HepG2 (cell line): Measurements from ENCODE around the gene DRAP1. TPM values are rescaled to one million over a fixed set of nuclear protein-coding genes. Genes with fewer than 3 reads are reported as not detected.

Experiments used
- KDM1A ChIP-seq: IDR thresholded peaks from 2 replicates; pipeline ENCODE4 v1.6.1; 2016; ENCODE audit warnings: missing compliant biosample characterization
- MAF1 ChIP-seq: sonication (generic); formaldehyde crosslinking; IDR thresholded peaks from 2 replicates; pipeline ENCODE4 v1.5.0; 2020; ENCODE audit warnings: missing genetic modification reagents, borderline replicate concordance
- MEIS2 ChIP-seq: sonication (generic); formaldehyde crosslinking; IDR thresholded peaks from 2 replicates; pipeline ENCODE4 v1.9.0; 2021; ENCODE audit warnings: mild to moderate bottlenecking, missing genetic modification reagents
- NFYB ChIP-seq: sonication (generic); formaldehyde crosslinking; IDR thresholded peaks from 2 replicates; pipeline ENCODE4 v1.4.0; 2020; ENCODE audit warnings: missing genetic modification reagents
- PLRG1 ChIP-seq: fragments of 450-650 bp; conservative IDR thresholded peaks from 2 replicates; pipeline ENCODE4 v1.6.1; 2016
- RNF2 ChIP-seq: fragments of 450-650 bp; conservative IDR thresholded peaks from 2 replicates; pipeline ENCODE4 v1.6.1; 2016; ENCODE audit warnings: low read depth
- TAF1 ChIP-seq: sonication (generic); formaldehyde crosslinking; IDR thresholded peaks from 2 replicates; pipeline ENCODE4 v1.4.0; 2020; ENCODE audit warnings: missing genetic modification reagents
- TBX2 ChIP-seq: sonication (generic); formaldehyde crosslinking; IDR thresholded peaks from 2 replicates; pipeline ENCODE4 v1.5.0; 2020; ENCODE audit warnings: missing genetic modification reagents, mild to moderate bottlenecking, borderline replicate concordance
- ZBTB8A ChIP-seq: sonication (generic); formaldehyde crosslinking; IDR thresholded peaks from 2 replicates; pipeline ENCODE4 v1.4.0; 2020; ENCODE audit warnings: mild to moderate bottlenecking, low read depth, missing genetic modification reagents, borderline replicate concordance
- ZNF160 ChIP-seq: sonication (generic); formaldehyde crosslinking; IDR thresholded peaks from 2 replicates; pipeline ENCODE4 v1.8.0; 2022; ENCODE audit warnings: mild to moderate bottlenecking, inconsistent platforms, missing genetic modification reagents
- ZNF234 ChIP-seq: sonication (generic); formaldehyde crosslinking; conservative IDR thresholded peaks from 2 replicates; pipeline ENCODE4 v1.5.1; 2020; ENCODE audit warnings: mild to moderate bottlenecking, missing genetic modification reagents
- ZNF260 ChIP-seq: sonication (generic); formaldehyde crosslinking; IDR thresholded peaks from 2 replicates; pipeline ENCODE4 v1.4.0; 2020; ENCODE audit warnings: missing genetic modification reagents, low read depth, mild to moderate bottlenecking, borderline replicate concordance
- ZNF468 ChIP-seq: sonication (generic); formaldehyde crosslinking; IDR thresholded peaks from 2 replicates; pipeline ENCODE4 v1.8.0; 2022; ENCODE audit warnings: mild to moderate bottlenecking, moderate library complexity, missing genetic modification reagents
- ZNF549 ChIP-seq: sonication (generic); formaldehyde crosslinking; IDR thresholded peaks from 2 replicates; pipeline ENCODE4 v1.5.0; 2020; ENCODE audit warnings: missing genetic modification reagents
- ZNF660 ChIP-seq: sonication (generic); formaldehyde crosslinking; IDR thresholded peaks from 2 replicates; pipeline ENCODE4 v1.5.1; 2020; ENCODE audit warnings: mild to moderate bottlenecking, low read depth, missing genetic modification reagents, borderline replicate concordance
- ZNF781 ChIP-seq: sonication (generic); formaldehyde crosslinking; IDR thresholded peaks from 2 replicates; pipeline ENCODE4 v1.5.1; 2020; ENCODE audit warnings: borderline replicate concordance, mild to moderate bottlenecking, missing genetic modification reagents; ENCODE audit errors: not compliant biosample characterization
- ZZZ3 ChIP-seq: sonication (generic); formaldehyde crosslinking; IDR thresholded peaks from 2 replicates; pipeline ENCODE4 v1.4.0; 2020; ENCODE audit warnings: missing genetic modification reagents, mild to moderate bottlenecking, borderline replicate concordance
- polyA plus RNA-seq, 8 experiments: library from polyadenylated mRNA; depleted of rRNA in 3 of 8; stranded (reverse) in 7 of 8; unstranded in 1 of 8; fragments of >200 nt; fragmentation: Illumina TruSeq in 4 of 8; extraction: Trizol in 4 of 8; gene quantifications; 2 replicates each; pipeline versions ENCODE4 v1.2.1 to v1.2.3, GENCODE V29; 2011 to 2016; ENCODE audit warnings: low read depth in 4 of 8, missing spikeins in 1 of 8, mixed read lengths in 1 of 8; ENCODE audit not compliant: insufficient read depth in 1 of 8
- total RNA-seq, 5 experiments: library from RNA; depleted of rRNA; stranded (reverse); fragments of >200 nt; fragmentation: Illumina TruSeq; extraction: Trizol; gene quantifications; 2 replicates each; pipeline ENCODE4 v1.2.3, GENCODE V29; 2016; ENCODE audit warnings: low read depth in 1 of 5
- TF ChIP-seq, protein P1 (sequence below): sonication (generic); formaldehyde crosslinking; IDR thresholded peaks from 2 replicates; pipeline ENCODE4 v1.8.0; 2022; ENCODE audit warnings: mild to moderate bottlenecking, missing genetic modification reagents, moderate library complexity
- TF ChIP-seq, protein P2 (sequence below): sonication (generic); formaldehyde crosslinking; IDR thresholded peaks from 2 replicates; pipeline ENCODE4 v1.9.0; 2021; ENCODE audit warnings: missing genetic modification reagents, mild to moderate bottlenecking, borderline replicate concordance
- TF ChIP-seq, protein P3 (sequence below): sonication (generic); formaldehyde crosslinking; IDR thresholded peaks from 2 replicates; pipeline ENCODE4 v1.8.1; 2022; ENCODE audit warnings: low read depth, mild to moderate bottlenecking, missing genetic modification reagents

The DRAP1 gene
- total and polyA plus RNA-seq, 2 of the 13 experiments (the other 11 are each of a cell fraction or from before 2014, with no cell fraction given), result 46.8 to 52.3 TPM

DNA sequence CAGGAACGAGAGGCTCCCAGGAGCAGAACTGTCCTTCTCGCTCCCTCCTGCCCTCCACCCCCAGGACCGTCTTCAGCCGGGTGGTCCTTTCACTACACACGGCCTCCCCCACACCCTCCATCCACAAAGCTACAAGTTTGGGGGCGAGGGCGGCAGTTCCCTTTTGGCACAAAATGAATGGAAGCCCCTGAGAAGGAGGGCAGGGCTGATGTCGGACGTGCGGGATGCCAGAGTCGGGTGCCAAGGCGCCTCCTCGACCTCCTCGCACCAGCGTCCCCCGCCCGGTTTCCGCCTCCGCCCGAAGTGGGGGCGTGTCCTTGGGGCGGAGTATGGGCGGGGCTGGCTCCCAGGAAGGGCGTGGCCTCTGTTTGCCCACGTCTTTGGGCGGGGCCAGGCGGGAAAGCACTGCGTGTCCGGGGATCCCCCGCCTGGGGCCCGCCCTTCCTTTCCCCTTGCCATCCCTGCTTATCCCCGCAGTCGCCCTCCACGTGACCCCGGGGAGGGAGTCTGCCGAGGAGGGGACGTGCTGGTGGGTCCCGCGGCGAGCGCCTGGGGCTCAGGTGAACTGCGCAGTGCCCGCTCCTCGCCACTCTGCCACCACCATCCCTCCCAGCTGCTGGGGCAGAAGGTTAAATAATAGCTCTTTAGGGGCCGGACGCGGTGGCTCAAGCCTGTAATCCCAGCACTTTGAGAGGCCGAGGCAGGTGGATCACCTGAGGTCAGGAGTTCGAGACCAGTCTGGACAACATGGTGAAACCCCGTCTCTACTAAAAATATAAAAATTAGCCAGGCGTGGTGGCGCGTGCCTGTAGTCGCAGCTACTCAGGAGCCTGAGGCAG is 45.7 kb upstream of the DRAP1 start (continued):
- TF ChIP-seq, protein P1, sequence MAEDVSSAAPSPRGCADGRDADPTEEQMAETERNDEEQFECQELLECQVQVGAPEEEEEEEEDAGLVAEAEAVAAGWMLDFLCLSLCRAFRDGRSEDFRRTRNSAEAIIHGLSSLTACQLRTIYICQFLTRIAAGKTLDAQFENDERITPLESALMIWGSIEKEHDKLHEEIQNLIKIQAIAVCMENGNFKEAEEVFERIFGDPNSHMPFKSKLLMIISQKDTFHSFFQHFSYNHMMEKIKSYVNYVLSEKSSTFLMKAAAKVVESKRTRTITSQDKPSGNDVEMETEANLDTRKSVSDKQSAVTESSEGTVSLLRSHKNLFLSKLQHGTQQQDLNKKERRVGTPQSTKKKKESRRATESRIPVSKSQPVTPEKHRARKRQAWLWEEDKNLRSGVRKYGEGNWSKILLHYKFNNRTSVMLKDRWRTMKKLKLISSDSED (CRISPR knock-in tag), result no peak
- TF ChIP-seq PLRG1 (no peak), ZNF160 (CRISPR knock-in tag) (no peak), NFYB (CRISPR knock-in tag) (no peak), ZBTB8A (CRISPR knock-in tag) (no peak), MEIS2 (CRISPR knock-in tag) (no peak; the same call in 1 of the 2 replicates), KDM1A (CRISPR knock-in tag) (peak; percentile 21; the same call in 1 of the 2 replicates), ZNF234 (CRISPR knock-in tag) (no peak), ZZZ3 (no peak), ZNF468 (CRISPR knock-in tag) (no peak), ZNF549 (CRISPR knock-in tag) (no peak), RNF2 (no peak), ZNF660 (CRISPR knock-in tag) (no peak), ZNF781 (CRISPR knock-in tag) (no peak), TAF1 (peak; percentile 42; the same call in 1 of the 2 replicates), MAF1 (CRISPR knock-in tag) (no peak), ZNF260 (no peak), TBX2 (CRISPR knock-in tag) (peak; percentile 74)
- TF ChIP-seq, protein P2, sequence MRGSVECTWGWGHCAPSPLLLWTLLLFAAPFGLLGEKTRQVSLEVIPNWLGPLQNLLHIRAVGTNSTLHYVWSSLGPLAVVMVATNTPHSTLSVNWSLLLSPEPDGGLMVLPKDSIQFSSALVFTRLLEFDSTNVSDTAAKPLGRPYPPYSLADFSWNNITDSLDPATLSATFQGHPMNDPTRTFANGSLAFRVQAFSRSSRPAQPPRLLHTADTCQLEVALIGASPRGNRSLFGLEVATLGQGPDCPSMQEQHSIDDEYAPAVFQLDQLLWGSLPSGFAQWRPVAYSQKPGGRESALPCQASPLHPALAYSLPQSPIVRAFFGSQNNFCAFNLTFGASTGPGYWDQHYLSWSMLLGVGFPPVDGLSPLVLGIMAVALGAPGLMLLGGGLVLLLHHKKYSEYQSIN (CRISPR knock-in tag), result no peak
- TF ChIP-seq, protein P3, sequence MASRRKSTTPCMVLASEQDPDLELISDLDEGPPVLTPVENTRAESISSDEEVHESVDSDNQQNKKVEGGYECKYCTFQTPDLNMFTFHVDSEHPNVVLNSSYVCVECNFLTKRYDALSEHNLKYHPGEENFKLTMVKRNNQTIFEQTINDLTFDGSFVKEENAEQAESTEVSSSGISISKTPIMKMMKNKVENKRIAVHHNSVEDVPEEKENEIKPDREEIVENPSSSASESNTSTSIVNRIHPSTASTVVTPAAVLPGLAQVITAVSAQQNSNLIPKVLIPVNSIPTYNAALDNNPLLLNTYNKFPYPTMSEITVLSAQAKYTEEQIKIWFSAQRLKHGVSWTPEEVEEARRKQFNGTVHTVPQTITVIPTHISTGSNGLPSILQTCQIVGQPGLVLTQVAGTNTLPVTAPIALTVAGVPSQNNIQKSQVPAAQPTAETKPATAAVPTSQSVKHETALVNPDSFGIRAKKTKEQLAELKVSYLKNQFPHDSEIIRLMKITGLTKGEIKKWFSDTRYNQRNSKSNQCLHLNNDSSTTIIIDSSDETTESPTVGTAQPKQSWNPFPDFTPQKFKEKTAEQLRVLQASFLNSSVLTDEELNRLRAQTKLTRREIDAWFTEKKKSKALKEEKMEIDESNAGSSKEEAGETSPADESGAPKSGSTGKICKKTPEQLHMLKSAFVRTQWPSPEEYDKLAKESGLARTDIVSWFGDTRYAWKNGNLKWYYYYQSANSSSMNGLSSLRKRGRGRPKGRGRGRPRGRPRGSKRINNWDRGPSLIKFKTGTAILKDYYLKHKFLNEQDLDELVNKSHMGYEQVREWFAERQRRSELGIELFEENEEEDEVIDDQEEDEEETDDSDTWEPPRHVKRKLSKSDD (CRISPR knock-in tag), result no peak
